UCSD-AML1 (cell line): Measurements from ENCODE around the gene OTOF.
A peak's percentile ranks its signal among the peaks of the same experiment; 100 is the strongest.

Source experiments
- DNase-seq: peaks from one replicate; lab custom pipeline; 2025; ENCODE audit not compliant: unreplicated experiment; lab: John Stamatoyannopoulos, UW

OTOF gene

DNA sequence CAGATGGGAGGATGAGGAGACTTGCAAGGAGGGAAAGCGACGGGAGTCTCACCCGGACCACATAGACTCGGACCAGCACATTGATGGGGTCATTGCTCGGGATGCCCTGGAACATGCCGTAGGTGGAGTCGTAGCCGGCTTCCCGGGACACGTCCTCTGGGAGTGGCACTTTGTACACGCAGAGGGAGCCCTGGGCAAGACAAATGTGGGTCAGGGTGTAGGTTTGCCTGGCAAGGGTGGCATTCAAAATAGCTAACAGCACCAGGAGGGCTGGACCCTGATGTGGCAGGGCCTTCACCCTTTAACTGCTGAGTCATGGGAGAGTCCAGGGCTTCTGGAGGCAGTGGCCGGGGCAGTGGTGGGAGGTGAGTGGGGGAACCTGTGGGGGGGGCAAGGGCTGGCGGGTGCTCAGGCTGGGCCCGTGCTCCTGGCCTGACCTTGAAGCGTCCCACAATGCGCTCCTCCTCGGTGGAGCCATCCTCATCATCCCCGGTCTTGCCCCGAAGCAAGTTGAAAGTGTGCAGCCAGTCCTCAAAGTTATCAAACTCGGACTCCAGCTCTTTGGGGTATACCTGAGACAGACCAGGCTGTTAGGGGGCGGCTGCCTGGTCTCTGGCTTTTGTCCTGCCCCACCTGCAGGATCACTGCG, 11.1 kb downstream of the OTOF start:
- DNase-seq: no peak

DNA sequence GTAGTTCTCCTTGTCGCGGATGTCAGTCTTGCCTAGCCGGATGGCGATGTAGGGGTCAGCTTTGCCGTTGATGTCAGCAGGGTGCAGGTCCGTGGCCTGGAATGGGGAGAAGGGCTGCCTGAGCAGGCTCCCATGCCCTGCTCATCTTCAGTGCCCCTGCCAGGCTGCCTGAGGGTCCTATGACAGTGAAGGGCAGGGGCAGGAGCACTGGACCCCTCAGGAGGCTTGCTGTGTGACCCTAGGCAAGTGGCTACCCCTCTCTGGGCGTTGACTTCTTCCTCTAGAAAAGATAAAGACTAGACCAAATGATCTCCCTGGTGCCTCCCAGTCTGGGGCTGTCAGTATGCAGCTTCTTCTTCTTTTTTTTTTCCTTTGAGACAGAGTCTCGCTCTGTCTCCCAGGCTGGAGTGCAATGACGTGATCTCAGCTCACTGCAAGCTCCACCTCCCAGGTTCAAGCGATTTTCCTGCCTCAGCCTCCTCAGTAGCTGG, 11.9 kb downstream of the OTOF start:
- DNase-seq: no peak

DNA sequence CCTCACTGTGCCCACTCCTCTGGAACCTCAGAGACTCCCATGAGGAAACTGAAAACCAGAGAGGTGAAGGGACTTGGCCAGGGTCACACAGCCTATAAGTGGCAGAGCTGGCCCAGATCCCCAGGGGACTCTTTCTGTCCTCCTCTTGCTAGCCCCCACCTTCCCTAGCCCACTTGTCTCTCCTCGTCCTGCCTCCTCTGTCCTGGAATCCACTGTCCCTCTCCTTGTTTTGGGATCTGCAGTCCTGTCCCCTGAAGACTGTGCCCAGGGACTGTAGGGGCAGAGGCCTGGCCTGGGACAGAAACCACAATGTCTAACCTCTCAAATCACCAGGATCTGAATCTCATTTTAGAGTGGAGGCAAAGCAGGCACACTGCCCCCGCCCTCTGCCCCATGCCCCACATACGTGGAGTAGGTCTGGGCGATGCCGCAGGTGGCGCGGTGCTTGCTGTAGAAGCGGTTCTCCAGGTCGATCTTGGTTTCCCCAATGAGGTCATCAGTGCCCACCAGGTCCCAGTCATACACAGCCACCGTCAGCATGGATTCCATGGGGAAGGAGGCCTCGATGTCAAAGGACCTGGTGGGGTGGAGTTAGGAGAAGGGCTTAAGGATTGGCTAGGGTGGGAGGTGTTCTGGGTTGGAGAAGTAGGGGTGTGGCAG, 12.5 kb downstream of the OTOF start:
- no peak for DNase-seq

DNA sequence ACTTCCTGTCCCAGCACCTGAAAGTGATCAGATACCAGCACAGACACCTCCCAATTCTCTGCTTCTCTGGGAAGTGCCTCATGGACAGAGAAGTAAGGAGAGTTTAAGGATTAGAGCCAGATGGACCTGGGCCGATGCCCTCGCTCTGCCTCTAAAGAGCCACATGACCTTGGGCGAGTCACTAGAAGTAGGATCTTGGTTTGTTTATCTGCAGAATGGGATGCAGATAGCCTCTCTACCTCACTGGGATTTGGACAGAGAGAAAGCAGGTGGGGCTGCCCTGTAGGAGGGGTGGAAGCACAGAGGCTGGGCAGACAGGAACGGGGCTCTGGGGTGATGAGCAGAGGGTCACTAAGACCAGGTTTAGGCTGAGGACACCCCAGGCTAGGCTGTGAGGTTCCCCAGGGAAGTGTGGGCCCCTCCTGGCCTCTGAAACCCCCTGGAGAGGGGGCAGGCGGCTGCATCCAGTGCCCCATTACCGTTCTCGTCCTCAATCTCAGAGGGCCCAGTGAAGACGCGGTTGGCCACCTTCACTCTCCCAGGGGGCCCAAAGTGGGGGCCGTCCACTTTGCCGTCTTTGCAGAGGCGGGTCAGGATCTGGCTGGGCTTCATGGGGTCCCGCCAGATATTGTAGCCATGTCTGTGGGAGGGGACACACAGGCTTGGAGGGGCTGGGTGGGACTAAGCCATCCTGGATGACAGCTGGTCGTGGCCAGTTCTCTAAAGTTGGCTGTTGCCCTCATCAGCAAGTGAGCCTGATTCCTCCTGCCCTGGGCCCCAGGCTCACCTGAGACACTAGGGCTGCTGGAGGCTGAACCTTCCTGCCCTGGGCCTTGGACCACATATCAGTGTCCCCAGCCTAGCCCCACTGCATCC, 13.3 kb downstream of the OTOF start:
- DNase-seq: no peak

DNA sequence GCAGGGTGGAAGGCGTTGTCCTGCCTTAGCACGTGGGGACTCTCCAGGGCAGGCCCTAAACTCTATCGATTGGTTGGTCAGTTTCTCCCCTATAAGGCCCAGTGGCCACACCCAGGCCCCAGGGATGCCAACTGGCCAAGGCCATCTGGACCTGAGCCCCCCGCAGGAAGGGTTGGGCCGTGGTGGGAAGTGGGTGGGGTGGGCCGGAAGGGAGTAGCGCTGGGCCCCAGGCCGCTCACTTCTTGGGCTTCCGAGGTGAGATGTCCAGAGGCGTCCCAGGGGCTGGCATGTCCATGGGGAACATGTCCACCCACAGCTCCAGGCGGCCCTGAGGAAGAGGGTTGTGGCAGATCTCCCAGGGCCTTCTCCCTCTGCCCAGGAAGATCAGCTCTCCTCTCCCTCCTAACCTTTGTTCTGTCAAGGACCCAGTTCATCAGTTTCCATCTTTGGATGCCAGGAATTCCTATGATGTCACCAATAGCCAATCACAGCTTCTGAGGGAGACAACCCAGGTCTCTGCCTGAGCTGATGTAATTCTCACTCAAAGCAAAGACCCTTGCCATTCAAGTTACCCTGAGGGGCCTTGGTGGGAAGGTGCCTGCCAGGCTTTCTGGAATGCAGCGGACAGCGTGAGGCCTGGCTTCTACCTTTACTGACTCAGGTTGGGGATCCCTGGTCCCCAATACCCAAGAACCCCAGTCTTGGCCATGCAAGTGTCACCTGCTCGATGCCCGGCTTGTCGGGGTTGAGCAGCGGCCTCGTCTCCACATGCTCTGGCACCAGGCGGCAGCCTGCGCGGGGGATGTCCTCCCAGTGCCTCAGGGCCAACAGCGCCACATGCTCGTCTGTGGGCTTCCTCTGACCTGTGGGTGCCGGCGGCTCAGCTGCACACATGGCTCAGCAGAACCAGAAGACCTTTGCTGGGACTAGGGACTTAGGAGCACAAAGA, 14.4 kb downstream of the OTOF start:
- no peak for DNase-seq

DNA sequence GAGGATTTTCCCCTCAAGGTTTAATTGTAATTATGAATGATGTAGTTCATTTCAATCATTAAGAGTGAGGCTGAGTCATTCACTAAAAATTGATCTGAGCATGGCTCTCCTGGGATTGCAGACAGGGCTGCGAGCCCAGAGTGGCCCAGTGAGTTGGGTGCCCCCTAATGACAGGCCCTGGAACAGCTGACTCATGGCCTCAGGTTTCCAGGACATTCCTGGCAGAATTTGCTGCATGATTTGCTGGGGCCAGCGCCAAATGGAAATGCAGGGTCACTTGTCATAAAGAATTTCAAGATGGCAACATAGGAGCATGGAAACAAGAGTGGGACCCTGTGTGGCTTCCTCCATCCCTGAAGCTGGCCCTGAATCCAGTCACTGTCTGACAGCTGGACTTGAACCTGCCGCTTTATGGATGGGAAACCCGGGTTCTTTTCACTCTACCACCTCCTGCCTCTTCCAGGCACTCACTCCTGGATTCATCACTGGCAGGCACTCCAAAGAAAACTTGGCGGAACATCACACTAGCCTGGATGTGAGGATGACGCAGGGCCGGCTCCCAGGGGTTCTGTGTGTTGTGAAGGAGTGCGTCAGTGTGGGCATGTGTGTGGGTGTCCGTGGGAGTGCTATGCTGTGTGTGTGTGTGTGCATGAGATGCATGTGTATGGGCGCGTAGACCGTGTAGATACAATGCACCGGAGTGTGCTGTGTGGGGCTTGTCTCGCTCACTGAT, 15.2 kb downstream of the OTOF start:
- DNase-seq: peak; percentile 53

DNA sequence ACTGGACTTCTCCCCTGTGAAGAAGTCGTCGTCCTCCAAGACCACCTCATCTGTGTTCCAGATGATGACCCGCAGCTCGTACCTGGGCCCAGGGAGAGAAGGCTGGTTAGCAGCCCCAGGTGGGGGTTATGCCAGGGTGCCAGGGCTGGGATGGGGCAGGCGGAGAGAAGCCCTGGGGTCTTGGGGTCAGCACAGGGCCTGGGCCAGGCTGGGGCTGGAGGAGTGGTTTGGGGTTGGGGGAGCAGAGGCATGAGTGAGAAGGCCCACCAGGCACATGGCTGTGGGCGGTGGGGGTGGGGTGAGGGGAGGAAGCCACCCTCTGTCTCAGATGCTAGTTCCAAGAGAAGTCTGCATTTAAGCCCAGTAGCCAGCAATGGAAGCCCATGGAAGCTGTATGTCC, 15.8 kb downstream of the OTOF start:
- no peak for DNase-seq

DNA sequence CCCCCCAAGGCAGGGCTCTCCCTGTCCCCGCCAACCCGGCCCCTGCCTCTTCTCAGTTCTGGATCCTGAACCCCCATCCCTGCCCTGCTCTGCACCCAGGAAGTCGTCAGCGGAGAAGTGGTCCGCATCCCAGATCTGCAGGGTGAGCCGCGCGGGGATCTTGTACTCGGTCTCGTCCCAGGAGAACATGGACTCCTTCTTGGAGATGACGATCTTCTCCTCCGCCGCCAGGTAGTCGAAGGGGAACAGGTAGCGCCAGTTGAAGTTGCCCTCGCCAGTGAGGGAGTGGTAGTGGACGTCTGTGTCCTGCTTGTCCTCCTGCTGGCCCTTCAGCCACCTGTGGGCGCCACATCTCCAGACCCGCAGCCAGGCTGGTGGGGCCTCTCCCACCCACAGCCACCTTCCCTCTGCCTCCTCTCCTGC, 16.3 kb downstream of the OTOF start:
- no peak for DNase-seq

DNA sequence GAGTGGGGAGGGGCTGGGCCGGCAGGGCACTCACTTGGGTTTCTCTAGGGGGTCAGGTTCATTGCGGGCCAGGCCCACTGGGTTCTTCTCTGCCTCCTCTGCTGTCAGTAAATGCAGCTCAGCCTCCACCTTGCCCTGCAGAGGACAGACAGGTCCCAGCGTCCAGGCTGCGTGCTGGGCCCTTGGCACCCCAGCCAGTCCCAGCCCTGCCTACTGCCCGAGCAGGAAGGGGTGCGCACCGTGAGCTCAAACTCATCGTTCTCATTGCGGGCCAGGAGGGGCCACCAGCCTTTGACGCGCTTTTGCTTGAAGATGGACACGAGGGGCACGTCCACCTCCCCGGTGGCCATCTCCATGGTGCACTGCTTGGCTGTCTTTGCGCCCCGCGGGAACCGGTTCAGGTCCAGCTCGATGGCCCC, 17.3 kb downstream of the OTOF start:
- DNase-seq: no peak

DNA sequence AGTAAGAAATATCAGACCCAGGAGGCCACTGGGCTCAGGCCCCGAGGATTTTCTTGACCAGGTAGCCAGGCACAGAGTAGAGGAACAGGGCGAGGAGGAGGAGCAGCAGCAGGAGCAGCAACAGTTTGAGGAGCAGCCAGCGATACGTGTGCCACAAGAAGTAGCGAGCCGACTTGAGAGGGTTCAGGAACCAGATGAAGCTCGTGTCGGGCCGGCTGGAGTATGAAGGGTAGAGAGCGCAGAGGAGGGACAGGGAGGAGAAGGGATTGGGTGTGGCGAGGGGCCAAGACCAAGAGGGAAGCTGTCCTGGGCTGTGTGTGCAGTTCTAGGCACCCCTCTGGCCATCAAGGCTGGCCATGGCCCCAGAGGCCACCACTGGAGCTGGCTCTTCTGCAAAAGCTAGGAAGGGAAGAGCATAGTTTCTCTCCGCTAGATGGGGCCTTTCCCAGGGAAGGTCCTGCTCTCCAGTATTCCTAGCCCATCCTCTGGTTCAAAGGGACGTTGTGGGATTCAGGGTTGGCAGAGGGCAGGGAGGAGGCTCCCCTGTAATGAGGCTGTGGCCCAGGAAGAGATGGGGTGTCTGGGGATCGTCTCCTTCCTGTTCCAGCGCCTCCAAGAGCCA, 17.8 kb downstream of the OTOF start:
- DNase-seq: no peak

DNA sequence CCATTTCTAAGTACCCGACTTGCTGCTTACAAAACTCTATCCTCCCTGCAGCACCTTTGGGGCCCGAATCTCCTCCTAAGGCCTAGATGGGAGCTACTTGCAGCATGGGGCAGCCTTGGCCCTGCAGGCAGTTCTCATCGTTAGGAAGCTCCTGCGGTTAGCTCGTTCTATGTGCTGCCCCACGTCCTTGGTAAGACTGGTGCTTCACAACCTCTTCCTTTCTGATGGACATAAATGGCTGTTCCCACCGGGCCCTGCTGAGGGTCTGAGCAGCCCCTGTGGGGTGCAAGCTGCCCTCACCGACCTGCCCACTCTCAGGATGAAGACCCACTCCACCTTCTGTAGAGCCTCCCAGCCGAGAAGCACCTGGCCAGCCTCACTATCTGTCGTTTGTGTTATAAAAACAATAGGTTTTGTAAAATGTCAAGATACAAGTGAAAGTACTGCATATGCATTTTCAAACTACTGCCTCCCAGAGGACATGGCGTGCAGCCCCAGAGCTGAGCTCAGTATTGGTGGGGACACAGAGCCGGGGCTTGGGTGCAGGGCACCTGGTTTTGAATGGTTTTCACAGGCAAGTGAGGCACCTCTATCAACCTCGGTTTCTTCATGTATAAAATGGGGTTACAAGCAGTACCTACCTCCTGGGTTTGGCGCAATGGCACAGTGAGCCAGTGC, 19.4 kb downstream of the OTOF start:
- no peak for DNase-seq

DNA sequence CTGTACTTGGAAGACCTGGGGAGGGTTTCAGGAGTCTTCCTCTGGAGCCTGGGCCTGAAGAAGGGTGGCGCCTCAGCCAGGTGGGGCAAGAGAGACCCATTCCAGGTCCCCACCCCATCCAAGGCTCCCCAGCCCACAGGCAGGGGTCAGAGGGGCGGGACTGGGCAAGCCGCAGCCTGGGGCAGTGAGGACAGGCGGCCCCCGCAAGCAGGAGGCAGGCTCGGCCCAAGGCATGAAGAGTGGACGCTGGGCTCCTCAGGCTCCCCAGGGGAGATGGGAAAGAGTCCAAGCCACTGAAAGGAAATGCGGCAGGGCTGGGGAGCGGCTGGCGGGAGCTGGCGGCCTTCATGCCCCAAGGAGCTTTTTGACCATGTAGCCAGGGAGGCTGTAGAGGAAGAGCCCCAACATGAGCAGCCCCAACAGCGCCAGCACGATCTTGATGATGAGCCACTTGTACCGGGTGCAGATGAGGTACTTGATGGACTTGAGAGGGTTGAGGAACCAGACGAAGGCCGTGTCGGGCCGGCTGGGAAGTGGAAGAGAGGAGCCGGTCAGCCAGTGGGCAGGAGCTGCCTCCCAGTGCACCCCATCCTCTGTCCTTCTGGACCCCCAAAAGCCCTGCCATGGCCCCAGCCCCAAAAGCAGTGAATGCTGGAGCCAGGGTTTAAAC, 20.1 kb downstream of the OTOF start:
- DNase-seq: no peak

DNA sequence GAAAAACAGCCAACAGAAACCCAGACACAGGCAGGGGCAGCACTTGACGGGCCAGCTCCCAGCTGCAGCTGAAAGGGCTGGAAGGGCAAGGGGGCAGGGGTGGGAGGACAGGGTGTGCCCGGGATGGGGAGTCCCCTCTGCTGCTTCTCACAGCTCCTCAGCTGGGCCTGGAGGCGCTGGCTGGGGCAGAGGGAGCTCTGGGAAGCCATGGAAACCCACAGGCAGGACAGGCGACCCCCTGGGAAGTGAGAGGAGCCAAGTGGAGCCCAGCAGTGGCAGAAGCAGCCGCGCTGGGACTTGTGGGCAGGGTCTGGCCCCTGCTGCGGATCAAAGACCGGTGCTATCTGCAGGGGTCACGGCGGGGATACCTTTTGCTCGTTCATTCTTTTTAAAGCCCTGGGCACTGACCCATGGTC, 20.7 kb downstream of the OTOF start:
- DNase-seq: no peak

DNA sequence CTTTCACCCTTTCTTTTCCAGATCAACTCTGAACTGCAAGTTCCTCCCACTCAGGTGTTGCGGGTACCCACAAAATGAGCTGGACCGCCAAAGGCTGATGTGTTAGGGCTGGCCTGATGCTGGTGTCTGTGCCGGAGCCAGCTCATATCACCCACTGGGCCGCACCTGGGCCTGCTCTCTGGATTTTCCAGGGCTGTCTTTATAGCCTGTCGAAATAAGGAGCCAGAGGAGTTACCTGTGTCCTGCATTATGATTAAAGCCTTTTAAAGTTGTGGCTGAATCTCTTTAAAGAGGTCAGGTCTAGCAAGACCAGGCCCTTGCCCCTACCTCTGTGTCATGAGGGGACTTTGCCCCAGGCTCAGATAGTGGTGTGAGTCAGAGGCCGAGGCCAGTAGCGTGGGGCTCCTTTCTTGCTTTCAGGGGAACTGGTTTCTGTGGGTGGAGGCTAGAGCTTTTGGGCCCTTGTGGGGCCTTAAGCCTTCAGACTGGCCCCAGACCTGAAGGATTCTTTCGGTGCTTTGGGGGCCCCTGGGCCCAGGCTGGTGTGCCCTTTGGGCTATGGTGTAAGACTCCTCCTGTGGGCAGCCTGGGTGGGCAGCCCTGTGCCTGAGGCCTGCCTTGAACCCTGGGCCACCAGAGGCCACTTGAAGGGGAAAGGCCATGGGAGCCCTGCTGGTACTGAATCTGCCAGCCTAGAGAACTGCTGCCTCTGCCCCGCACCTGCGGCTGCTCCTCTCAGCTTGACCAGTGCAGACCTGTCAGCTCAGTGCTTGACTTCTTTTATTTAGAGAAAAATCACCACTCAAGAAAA, 21.3 kb downstream of the OTOF start:
- no peak for DNase-seq

DNA sequence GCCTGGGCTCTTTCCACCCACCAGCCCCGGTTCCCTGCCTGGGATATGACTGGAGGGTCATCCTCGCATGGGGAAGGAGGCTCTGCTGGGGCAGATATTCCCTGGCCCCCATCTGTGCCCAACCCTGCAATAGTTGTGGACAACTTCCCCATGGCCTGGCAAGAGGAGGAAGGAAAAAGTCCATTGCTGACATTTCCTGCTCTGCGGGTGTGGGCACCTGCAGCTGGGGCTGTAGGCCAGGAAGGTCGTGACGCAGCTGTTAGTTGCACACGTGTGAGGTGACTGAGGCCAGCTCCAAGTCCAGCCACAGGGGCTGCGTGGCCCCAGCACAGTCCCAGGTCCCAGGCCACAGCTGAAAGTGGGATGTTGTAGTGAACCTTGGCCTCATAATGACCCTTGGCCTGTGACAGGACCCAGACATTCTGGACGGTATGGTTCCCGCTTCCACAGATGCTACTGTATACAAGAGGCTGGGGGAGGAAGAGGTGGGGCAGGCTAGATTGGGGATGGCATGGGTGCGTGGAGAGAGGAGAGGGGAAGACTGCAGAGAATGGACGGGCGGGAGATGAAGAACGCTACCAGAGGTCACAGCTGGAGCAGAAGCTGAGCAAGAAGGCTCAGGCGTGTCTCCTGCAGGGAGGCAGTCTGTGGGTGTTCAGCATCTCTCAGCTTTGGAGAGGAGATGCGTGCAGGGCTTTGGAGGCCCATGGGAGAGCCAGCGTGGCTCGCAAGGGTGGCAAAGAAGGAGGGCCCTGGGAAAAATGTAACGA, 22.1 kb downstream of the OTOF start:
- DNase-seq: peak; percentile 49

DNA sequence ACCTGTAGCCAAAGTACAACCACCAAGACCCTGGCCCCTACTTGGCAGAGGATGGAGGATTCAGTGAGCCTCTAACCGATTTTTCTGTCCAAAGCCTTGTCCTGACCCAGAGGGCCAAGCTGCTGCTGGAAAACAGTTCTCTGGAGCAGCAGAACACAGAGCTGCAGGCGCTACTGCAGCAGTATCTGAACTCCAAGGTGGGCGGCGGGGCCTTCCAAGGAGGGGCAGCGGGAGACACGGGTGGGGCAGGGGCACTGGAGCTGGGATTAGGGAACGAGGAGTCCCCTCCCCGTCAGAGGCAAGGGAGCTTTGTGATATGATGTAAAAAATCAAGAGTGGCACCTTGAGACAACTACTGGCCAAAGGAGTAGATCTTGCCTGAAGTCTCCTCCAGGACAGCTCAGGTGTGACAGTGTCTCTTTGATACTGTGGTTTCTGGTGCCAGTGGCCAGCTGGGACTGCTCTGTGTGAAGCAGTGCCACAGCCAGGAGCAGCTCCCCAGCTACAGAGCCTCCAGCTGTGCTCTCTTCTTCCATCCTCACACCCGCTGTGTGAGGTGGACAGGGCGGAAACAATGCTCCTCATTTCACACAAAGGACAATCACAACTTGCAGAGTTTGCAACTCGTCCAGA, 22.8 kb downstream of the OTOF start:
- no peak for DNase-seq
